GM10248 (cell line): Measurements from ENCODE around the gene AKAP10.
"Not testable (repeated sequence)": the region's sequence is repeated elsewhere in the genome, so short reads cannot be mapped to it uniquely, and the experiment has no call there.

Experiments used
- CTCF ChIA-PET: fragments of 300-600 bp; sonication (Branson Sonifier 250); formaldehyde crosslinking; extraction: SDS; loops from one replicate; lab custom pipeline; 2021; ENCODE audit warnings: antibody characterized with exemption; lab: Yijun Ruan, JAX
- POLR2A ChIA-PET: fragments of 350-650 bp; sonication (Branson Sonifier 250); formaldehyde crosslinking; extraction: SDS; loops from one replicate; lab custom pipeline; 2020; ENCODE audit warnings: antibody characterized with exemption; lab: Yijun Ruan, JAX
- DNase-seq: peaks from one replicate; pipeline ENCODE4 v3.0.0; 2012; ENCODE audit errors: extremely low spot score
- CTCF ChIP-seq: IDR thresholded peaks from 2 replicates; pipeline ENCODE4 v1.5.1; 2012; ENCODE audit warnings: mild to moderate bottlenecking, low read depth; ENCODE audit errors: extremely low read depth, missing control alignments, control extremely low read depth

AKAP10 gene

GRCh38 chr17:19905502-19905901 lies 72.1 kb downstream of the AKAP10 start:
- DNase-seq = no peak
- no peak for TF ChIP-seq CTCF
- POLR2A ChIA-PET = interaction anchor here (0.6 kb wide), 1 partner anchor 88 kb away, joined by 5 read pairs; no protein-coding TSS in a partner anchor
- CTCF ChIA-PET = no interaction called here

- POLR2A ChIA-PET = no interaction called here
- no peak for TF ChIP-seq CTCF
- DNase-seq = no peak
- CTCF ChIA-PET = no interaction called here
These were observed 72.7 kb downstream of the AKAP10 start for GRCh38 chr17:19904924-19905323.

- CTCF ChIA-PET = interaction anchor here (1.3 kb wide), 1 partner anchor 8 kb away, joined by 3 read pairs; no protein-coding TSS in a partner anchor
- DNase-seq = no peak
- no peak for TF ChIP-seq CTCF
- POLR2A ChIA-PET = no interaction called here
These were observed 73.2 kb downstream of the AKAP10 start for GRCh38 chr17:19904412-19904811.

GRCh38 chr17:19900809-19901208 lies 76.8 kb downstream of the AKAP10 start:
- ChIA-PET POLR2A (no interaction called here), CTCF (no interaction called here)
- TF ChIP-seq CTCF = no peak
- DNase-seq = no peak

GRCh38 chr17:19897903-19898302 lies 79.7 kb downstream of the AKAP10 start:
- ChIA-PET CTCF (no interaction called here), POLR2A (no interaction called here)
- no peak for TF ChIP-seq CTCF
- no peak for DNase-seq

- no peak for DNase-seq
- no peak for TF ChIP-seq CTCF
- ChIA-PET CTCF (no interaction called here), POLR2A (no interaction called here)
These were observed 80.4 kb downstream of the AKAP10 start for GRCh38 chr17:19897090-19897837.

- ChIA-PET POLR2A (no interaction called here), CTCF (no interaction called here)
- no peak for TF ChIP-seq CTCF
- no peak for DNase-seq
These were observed 80.9 kb downstream of the AKAP10 start for GRCh38 chr17:19896679-19897078.

- DNase-seq, POLR2A ChIA-PET: not testable (repeated sequence)
- CTCF ChIA-PET = interaction anchor here (1.7 kb wide), 1 partner anchor 10 kb away, joined by 5 read pairs; no protein-coding TSS in a partner anchor
These were observed 87.1 kb downstream of the AKAP10 start for GRCh38 chr17:19890554-19890953.

GRCh38 chr17:19890001-19890400 lies 87.6 kb downstream of the AKAP10 start:
- DNase-seq, POLR2A ChIA-PET: not testable (repeated sequence)
- CTCF ChIA-PET = interaction anchor here (1.7 kb wide), 1 partner anchor 10 kb away, joined by 5 read pairs; no protein-coding TSS in a partner anchor
